ENCODE data around the gene SEMA7A. TPM values are rescaled to one million over a fixed set of nuclear protein-coding genes. Genes with fewer than 3 reads are reported as not detected.

The SEMA7A gene
- total and polyA plus RNA-seq, 11 donors = 0.53 to 7.5 (median 1.8) TPM

- H3K27ac ChIP-seq = no peak overlapping the region
- no peak overlapping the region for H3K4me3 ChIP-seq
- no peak for DNase-seq
- no peaks in the 10 kb centered on the region for H3K36me3 ChIP-seq
- no peaks in the 10 kb centered on the region for H3K9me3 ChIP-seq
- TF ChIP-seq CTCF (IDR thresholded peaks at IDR 0.05) = no peak
- no peak for TF ChIP-seq POLR2A (IDR thresholded peaks at IDR 0.05)
- peaks cover 0 to 27% (median 2%) of the 10 kb centered on the region in 12 donors for H3K4me1 ChIP-seq
- intact Hi-C loops (cut with DNase I) = no loop called here
- WGBS, 4 donors = 86 to 97% (median 92%) methylated on average over 9 to 10 of the region's 10 CpGs
- no peak for ATAC-seq
- no peaks in the 10 kb centered on the region for H3K27me3 ChIP-seq
Observed at GRCh38 chr15:74426404-74427281, 7.1 kb downstream of the SEMA7A start.

GRCh38 chr15:74425630-74426029, 8.1 kb downstream of the SEMA7A start:
- no peak overlapping the region for H3K4me3 ChIP-seq
- DNase-seq (no peak), ATAC-seq (no peak)
- H3K27me3 ChIP-seq = no peaks in the 10 kb centered on the region
- TF ChIP-seq CTCF (IDR thresholded peaks at IDR 0.05) (no peak), POLR2A (IDR thresholded peaks at IDR 0.05) (no peak)
- H3K27ac ChIP-seq = no peak overlapping the region
- intact Hi-C loops (cut with DNase I) = no loop called here
- no peaks in the 10 kb centered on the region for H3K36me3 ChIP-seq
- no peaks in the 10 kb centered on the region for H3K9me3 ChIP-seq
- peaks cover 0 to 35% (median 6%) of the 10 kb centered on the region in 12 donors for H3K4me1 ChIP-seq
- 84 to 93% (median 88%) methylated on average over 7 of the region's 7 CpGs for WGBS, 4 donors

- no peak for DNase-seq
- H3K4me3 ChIP-seq = no peak overlapping the region
- intact Hi-C loops (cut with DNase I) = loop anchor here in 1 of 10 donors (5.0 kb wide), 1 partner anchor 38 kb away; no protein-coding TSS in a partner anchor
- no peaks in the 10 kb centered on the region for H3K27me3 ChIP-seq
- no peaks in the 10 kb centered on the region for H3K9me3 ChIP-seq
- TF ChIP-seq CTCF (IDR thresholded peaks at IDR 0.05) (no peak), POLR2A (IDR thresholded peaks at IDR 0.05) (no peak)
- WGBS, 4 donors = 83 to 92% (median 89%) methylated on average over 8 of the region's 8 CpGs
- no peak for ATAC-seq
- peaks cover 0 to 35% (median 10%) of the 10 kb centered on the region in 12 donors for H3K4me1 ChIP-seq
- no peak overlapping the region for H3K27ac ChIP-seq
- H3K36me3 ChIP-seq = no peaks in the 10 kb centered on the region
Observed at GRCh38 chr15:74424901-74425528, 8.7 kb downstream of the SEMA7A start.
